Lung (tissue), 12 donors: ENCODE results near the gene SLC37A3. TPM values are rescaled to one million over a fixed set of nuclear protein-coding genes. Genes with fewer than 3 reads are reported as not detected.

Source experiments
- ATAC-seq: fragments of 200-7000 bp; cut with Tn5 transposase; one replicate; pipeline ENCODE4 v1.9.1; 2020; ENCODE audit warnings: moderate number of reproducible peaks; ENCODE audit not compliant: insufficient read depth, low FRiP score
- DNase-seq, 3 donors: peaks; one replicate each; pipeline ENCODE4 v3.0.0-alpha.2; 2013 to 2017
- H3K27ac ChIP-seq, 2 donors: one replicate each; pipeline ENCODE4 v1.5.1; 2013; ENCODE audit warnings: mild to moderate bottlenecking in 2 of 2, moderate library complexity in 2 of 2, control low read depth in 1 of 2, inconsistent platforms in 1 of 2, low read depth in 1 of 2, low read length in 1 of 2
- H3K27me3 ChIP-seq, 3 donors: one replicate each; pipeline ENCODE4 v1.5.1; 2013; ENCODE audit warnings: low read length in 2 of 3; ENCODE audit not compliant: control insufficient read depth in 3 of 3, insufficient read depth in 3 of 3
- H3K36me3 ChIP-seq, 4 donors: one replicate each; pipeline ENCODE4 v1.5.1; 2013; ENCODE audit warnings: low read length in 4 of 4, mild to moderate bottlenecking in 1 of 4, moderate library complexity in 1 of 4; ENCODE audit not compliant: control insufficient read depth in 4 of 4, insufficient read depth in 4 of 4
- H3K4me1 ChIP-seq, 5 donors: one replicate each; pipeline ENCODE4 v1.5.1; 2013; ENCODE audit warnings: low read length in 5 of 5, mild to moderate bottlenecking in 2 of 5, moderate library complexity in 1 of 5; ENCODE audit not compliant: control insufficient read depth in 5 of 5, insufficient read depth in 5 of 5
- H3K4me3 ChIP-seq: one replicate; pipeline ENCODE4 v1.5.1; 2013; ENCODE audit warnings: mild to moderate bottlenecking, control low read depth, moderate library complexity
- H3K9ac ChIP-seq, 2 donors: one replicate each; pipeline ENCODE4 v1.5.1; 2013; ENCODE audit warnings: low read length in 2 of 2, control low read depth in 1 of 2; ENCODE audit not compliant: insufficient read depth in 1 of 2
- H3K9me3 ChIP-seq, 4 donors: one replicate each; pipeline ENCODE4 v1.5.1; 2013; ENCODE audit warnings: low read length in 3 of 4, mild to moderate bottlenecking in 1 of 4, moderate library complexity in 1 of 4; ENCODE audit not compliant: control insufficient read depth in 4 of 4, insufficient read depth in 3 of 4
- WGBS, 2 donors: extraction: QIAGEN DNeasy Blood & Tissue Kit; methylation state at CpG; one replicate each; pipeline ENCODE4 v1.1.7; 2013; 5-methylcytosine and 5-hydroxymethylcytosine counted together
- polyA plus RNA-seq, 2 donors: library from polyadenylated mRNA; stranded (reverse); fragments of 200-250 nt; gene quantifications; one replicate each; pipeline ENCODE4 v1.2.1, GENCODE V29; 2013
- total RNA-seq, 2 donors: library from RNA; depleted of rRNA in 1 of 2; stranded (reverse); fragments of >200 nt in 1 of 2; gene quantifications; one replicate each; pipeline ENCODE4 v1.2.1, GENCODE V29; 2014 to 2021
- TF ChIP-seq, protein P1 (sequence below): IDR thresholded peaks from 2 replicates; pipeline ENCODE4 v1.5.1; 2012; ENCODE audit warnings: mild to moderate bottlenecking; ENCODE audit errors: control extremely low read depth, extremely low read depth
- donor health status: control.
- donor health status: control.
- donor health status: Bipolar disorder and iron deficiency.
- donor health status: healthy.
- donor health status: DM: yes; HTN: yes; CAD: no.

The SLC37A3 gene
- total and polyA plus RNA-seq, 4 donors = 19.2 to 53.4 (median 26.8) TPM

DNA sequence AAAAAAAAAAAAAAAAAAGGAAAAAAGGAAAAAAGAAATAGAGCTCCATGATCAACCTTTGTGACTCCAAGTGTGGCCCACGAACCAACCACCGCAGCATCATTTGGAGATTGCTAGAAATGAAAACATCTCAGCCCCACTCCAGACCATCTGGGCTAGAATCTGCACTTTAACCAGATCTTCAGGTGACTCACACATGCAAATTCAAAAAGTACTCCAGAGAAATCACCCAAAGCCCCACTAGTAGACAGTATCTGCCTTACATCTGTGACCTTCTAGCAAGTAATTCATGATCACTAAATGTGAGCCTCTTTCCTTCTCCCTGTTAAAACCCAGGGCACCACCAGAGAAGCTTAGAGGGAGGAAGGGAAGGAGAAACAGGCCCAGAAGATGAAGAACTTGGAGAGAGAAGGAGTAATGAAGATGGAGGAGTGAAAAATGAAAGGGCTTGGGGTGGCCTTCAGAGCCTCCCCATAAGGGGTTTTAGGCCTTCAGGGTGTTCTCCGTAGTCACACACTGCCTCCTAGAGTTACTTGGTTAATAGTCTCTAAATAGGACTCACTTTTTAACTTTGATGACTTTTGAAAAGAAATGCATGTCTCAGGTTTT lies 94.0 kb downstream of the SLC37A3 start:
- ATAC-seq (no peak), DNase-seq (peak in 2 of 3 donors; percentile 23 to 34)
- no peak overlapping the region for H3K27ac ChIP-seq
- 80 to 81% methylated on average over 3 of the region's 3 CpGs for WGBS, 2 donors
- H3K9me3 ChIP-seq = no peaks in the 10 kb centered on the region
- H3K9ac ChIP-seq = no peak overlapping the region
- H3K27me3 ChIP-seq = no peaks in the 10 kb centered on the region
- no peak overlapping the region for H3K4me3 ChIP-seq
- TF ChIP-seq, protein P1, sequence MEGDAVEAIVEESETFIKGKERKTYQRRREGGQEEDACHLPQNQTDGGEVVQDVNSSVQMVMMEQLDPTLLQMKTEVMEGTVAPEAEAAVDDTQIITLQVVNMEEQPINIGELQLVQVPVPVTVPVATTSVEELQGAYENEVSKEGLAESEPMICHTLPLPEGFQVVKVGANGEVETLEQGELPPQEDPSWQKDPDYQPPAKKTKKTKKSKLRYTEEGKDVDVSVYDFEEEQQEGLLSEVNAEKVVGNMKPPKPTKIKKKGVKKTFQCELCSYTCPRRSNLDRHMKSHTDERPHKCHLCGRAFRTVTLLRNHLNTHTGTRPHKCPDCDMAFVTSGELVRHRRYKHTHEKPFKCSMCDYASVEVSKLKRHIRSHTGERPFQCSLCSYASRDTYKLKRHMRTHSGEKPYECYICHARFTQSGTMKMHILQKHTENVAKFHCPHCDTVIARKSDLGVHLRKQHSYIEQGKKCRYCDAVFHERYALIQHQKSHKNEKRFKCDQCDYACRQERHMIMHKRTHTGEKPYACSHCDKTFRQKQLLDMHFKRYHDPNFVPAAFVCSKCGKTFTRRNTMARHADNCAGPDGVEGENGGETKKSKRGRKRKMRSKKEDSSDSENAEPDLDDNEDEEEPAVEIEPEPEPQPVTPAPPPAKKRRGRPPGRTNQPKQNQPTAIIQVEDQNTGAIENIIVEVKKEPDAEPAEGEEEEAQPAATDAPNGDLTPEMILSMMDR = peak; percentile 26
- H3K36me3 ChIP-seq = no peaks in the 10 kb centered on the region
- peaks cover 0 to 2% (median 0%) of the 10 kb centered on the region in 5 donors for H3K4me1 ChIP-seq

DNA sequence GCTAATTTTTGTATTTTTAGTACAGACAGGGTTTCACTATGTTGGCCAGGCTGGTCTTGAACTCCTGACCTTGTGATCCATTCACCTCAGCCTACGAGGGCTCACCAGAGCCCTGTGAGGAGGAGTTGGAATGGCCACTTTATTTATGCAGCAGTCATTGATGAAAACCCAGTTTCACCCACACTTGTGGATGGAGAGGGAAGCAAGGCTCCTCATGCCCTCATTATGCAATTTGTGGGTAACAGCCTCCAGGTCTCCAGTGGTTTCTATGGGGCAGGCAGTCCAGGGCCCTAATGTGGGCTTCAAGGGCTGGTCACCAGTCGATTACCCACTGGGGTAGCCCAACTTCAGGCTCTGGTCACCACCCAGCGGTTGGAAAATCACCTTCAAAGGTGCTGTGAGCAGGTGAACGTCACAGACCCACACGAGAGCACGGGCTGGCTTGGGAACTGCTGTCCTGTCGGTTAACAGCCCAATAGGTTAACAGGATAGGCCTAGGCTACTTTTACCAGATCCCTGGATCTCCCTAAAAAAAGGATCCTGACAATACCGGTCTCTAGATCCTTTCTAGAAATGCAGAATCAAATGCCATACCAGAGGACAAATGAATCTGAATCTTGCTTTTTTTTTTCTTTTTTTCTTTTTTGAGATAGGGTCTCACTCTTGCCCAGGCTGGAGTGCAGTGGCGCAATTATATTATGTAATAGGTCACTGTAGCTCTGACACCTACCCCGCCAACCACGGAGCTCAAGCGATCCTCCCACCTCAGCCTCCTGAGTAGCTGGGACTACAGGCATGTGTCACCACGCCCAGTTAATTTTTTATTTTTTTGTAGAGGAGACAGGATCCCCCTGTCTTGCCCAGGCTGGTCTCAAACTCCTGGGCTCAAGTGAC lies 97.8 kb downstream of the SLC37A3 start:
- ATAC-seq (no peak), DNase-seq (no peak)
- H3K27me3 ChIP-seq = no peaks in the 10 kb centered on the region
- H3K9ac ChIP-seq = no peak overlapping the region
- peaks cover 0 to 2% (median 0%) of the 10 kb centered on the region in 5 donors for H3K4me1 ChIP-seq
- WGBS, 2 donors = 72 to 84% methylated on average over 13 of the region's 13 CpGs
- H3K27ac ChIP-seq = no peak overlapping the region
- no peaks in the 10 kb centered on the region for H3K9me3 ChIP-seq
- no peaks in the 10 kb centered on the region for H3K36me3 ChIP-seq
- TF ChIP-seq, protein P1 = no peak
- H3K4me3 ChIP-seq = no peak overlapping the region

DNA sequence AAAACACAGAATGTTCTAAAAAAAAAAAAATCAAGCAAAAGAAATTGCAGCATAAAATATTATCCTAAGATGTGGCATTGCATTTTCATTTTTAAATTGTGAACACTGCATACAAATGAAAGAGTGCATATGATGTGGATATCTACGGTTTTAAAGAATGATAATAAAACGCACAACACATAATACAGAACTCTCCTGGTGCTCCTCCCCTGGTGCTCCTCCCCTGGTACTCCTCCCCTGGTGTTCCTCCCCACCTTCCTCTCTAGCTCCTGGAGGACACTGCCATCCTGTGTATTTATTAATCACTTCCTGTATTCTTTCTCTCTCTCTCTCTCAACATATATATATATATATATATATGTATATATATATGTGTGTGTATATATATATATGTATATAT lies 100.1 kb downstream of the SLC37A3 start:
- no peak overlapping the region for H3K27ac ChIP-seq

More for the DNA sequence above, 100.1 kb downstream of the SLC37A3 start:
- TF ChIP-seq, protein P1 = no peak
- H3K4me3 ChIP-seq = no peak overlapping the region
- no peaks in the 10 kb centered on the region for H3K27me3 ChIP-seq
- H3K9me3 ChIP-seq = no peaks in the 10 kb centered on the region
- ATAC-seq (no peak), DNase-seq (no peak)
- no peak overlapping the region for H3K9ac ChIP-seq
- WGBS, 2 donors = 94 to 95% methylated on average over 2 of the region's 2 CpGs
- H3K36me3 ChIP-seq = no peaks in the 10 kb centered on the region
- no peaks in the 10 kb centered on the region for H3K4me1 ChIP-seq
